ENCODE measurements around the gene HSDL2.

DNA sequence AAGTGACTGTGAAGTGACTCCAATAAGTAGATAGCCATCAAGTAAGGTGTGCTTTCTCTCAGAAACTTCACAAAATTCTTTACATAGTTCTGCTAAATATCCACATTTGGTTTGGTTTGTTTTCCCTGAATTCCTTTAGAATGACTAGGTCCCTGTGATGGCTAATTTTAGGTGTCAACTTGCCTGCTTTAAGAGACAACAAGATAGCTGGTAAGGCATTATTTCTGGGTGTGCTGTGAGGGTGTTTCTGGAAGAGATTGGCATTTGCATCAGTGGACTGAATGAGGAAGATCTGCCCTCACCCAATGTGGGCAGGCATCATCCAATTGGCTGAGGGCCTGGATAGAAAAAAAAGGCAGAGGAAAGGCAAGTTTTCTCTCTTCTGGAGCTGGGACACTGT lies 38.2 kb upstream of the HSDL2 start:
- TF ChIP-seq POLR2A (IDR thresholded peaks at IDR 0.05; ENCODE audit: low read length) (no peak), GATA1 (IDR thresholded peaks at IDR 0.05; ENCODE audit: low read depth, low read length) (no peak)
